ENCODE data around the gene USP10. TPM values are rescaled to one million over a fixed set of nuclear protein-coding genes. Genes with fewer than 3 reads are reported as not detected.

Gene USP10
- total and polyA plus RNA-seq, 7 donors: 17.1 to 64.3 (median 43.9) TPM

DNA sequence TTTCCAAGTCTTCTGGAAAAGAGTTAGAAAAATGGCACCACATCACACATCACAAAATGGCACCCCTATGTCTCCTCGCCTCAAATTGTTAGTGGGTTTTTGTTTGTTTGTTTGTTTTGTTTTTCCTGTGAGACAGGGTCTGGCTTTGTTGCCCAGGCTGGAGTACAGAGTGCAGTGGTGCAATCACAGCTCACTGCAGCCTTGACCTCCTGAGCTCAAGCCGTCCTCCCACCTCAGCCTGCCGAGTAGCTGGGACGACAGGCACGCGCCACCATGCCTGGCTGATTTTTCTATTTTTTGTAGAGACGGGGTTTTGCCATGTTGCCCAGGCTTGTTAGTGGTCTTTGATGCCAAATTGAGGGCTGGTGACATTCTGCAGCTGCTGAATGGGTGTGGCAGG is 116.2 kb downstream of the USP10 start:
- intact Hi-C loops (cut with DNase I): loop anchor here (2.0 kb wide), 1 partner anchor 17 kb away; no protein-coding TSS in a partner anchor

GRCh38 chr16:84816485-84816884 is 116.7 kb downstream of the USP10 start:
- H3K4me1 ChIP-seq: peaks cover 0 to 18% (median 10%) of the 10 kb centered on the region in 4 donors
- H3K4me3 ChIP-seq: no peak overlapping the region

More for the DNA sequence above, 116.2 kb downstream of the USP10 start:
- Histone ChIP-seq H3K9me3 (no peaks in the 10 kb centered on the region), H3K4me1 (peaks cover 0 to 13% (median 5%) of the 10 kb centered on the region in 4 donors), H3K27me3 (no peaks in the 10 kb centered on the region), H3K4me3 (no peak overlapping the region), H3K36me3 (no peaks in the 10 kb centered on the region), H3K27ac (no peak overlapping the region)
- DNase-seq: no peak
- TF ChIP-seq, protein P1, sequence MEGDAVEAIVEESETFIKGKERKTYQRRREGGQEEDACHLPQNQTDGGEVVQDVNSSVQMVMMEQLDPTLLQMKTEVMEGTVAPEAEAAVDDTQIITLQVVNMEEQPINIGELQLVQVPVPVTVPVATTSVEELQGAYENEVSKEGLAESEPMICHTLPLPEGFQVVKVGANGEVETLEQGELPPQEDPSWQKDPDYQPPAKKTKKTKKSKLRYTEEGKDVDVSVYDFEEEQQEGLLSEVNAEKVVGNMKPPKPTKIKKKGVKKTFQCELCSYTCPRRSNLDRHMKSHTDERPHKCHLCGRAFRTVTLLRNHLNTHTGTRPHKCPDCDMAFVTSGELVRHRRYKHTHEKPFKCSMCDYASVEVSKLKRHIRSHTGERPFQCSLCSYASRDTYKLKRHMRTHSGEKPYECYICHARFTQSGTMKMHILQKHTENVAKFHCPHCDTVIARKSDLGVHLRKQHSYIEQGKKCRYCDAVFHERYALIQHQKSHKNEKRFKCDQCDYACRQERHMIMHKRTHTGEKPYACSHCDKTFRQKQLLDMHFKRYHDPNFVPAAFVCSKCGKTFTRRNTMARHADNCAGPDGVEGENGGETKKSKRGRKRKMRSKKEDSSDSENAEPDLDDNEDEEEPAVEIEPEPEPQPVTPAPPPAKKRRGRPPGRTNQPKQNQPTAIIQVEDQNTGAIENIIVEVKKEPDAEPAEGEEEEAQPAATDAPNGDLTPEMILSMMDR (IDR thresholded peaks at IDR 0.05): no peak
- TF ChIP-seq EP300 (IDR thresholded peaks at IDR 0.05) (no peak), POLR2AphosphoS5 (IDR thresholded peaks at IDR 0.05) (no peak), POLR2A (IDR thresholded peaks at IDR 0.05) (no peak)
- 78 to 85% methylated on average over 7 of the region's 7 CpGs for WGBS, 2 donors

GRCh38 chr16:84817206-84817605 is 117.4 kb downstream of the USP10 start:
- WGBS, 2 donors: 84 to 89% methylated on average over 10 of the region's 10 CpGs
- intact Hi-C loops (cut with DNase I): loop anchor here (2.0 kb wide), 1 partner anchor 18 kb away; no protein-coding TSS in a partner anchor
- H3K4me1 ChIP-seq: peaks cover 0 to 25% (median 17%) of the 10 kb centered on the region in 4 donors
- TF ChIP-seq POLR2A (IDR thresholded peaks at IDR 0.05): no peak
- no peak for TF ChIP-seq EP300 (IDR thresholded peaks at IDR 0.05)
- TF ChIP-seq, protein P1 (IDR thresholded peaks at IDR 0.05): no peak
- no peak for TF ChIP-seq POLR2AphosphoS5 (IDR thresholded peaks at IDR 0.05)
- no peaks in the 10 kb centered on the region for H3K27me3 ChIP-seq
- H3K4me3 ChIP-seq: no peak overlapping the region
- H3K36me3 ChIP-seq: peaks cover 0 to 7% (median 0%) of the 10 kb centered on the region in 4 donors
- no peak for DNase-seq
- H3K9me3 ChIP-seq: no peaks in the 10 kb centered on the region
- H3K27ac ChIP-seq: no peak overlapping the region

More at GRCh38 chr16:84816485-84816884, 116.7 kb downstream of the USP10 start:
- Histone ChIP-seq H3K27me3 (no peaks in the 10 kb centered on the region), H3K9me3 (no peaks in the 10 kb centered on the region), H3K36me3 (peaks cover 0 to 3% (median 0%) of the 10 kb centered on the region in 4 donors), H3K27ac (no peak overlapping the region)
- WGBS, 2 donors: 36 to 79% methylated on average over 10 of the region's 10 CpGs
- intact Hi-C loops (cut with DNase I): loop anchor here (2.0 kb wide), 1 partner anchor 18 kb away; no protein-coding TSS in a partner anchor
- no peak for DNase-seq
- TF ChIP-seq EP300 (IDR thresholded peaks at IDR 0.05): no peak
- no peak for TF ChIP-seq POLR2A (IDR thresholded peaks at IDR 0.05)
- TF ChIP-seq POLR2AphosphoS5 (IDR thresholded peaks at IDR 0.05): no peak
- TF ChIP-seq, protein P1 (IDR thresholded peaks at IDR 0.05): no peak

GRCh38 chr16:84817613-84818012 is 117.8 kb downstream of the USP10 start:
- Histone ChIP-seq H3K27me3 (no peaks in the 10 kb centered on the region), H3K4me3 (no peak overlapping the region), H3K36me3 (peaks cover 0 to 8% (median 0%) of the 10 kb centered on the region in 4 donors), H3K9me3 (no peaks in the 10 kb centered on the region), H3K27ac (no peak overlapping the region), H3K4me1 (peaks cover 0 to 29% (median 21%) of the 10 kb centered on the region in 4 donors)
- TF ChIP-seq, protein P1 (IDR thresholded peaks at IDR 0.05): no peak
- TF ChIP-seq POLR2A (IDR thresholded peaks at IDR 0.05) (no peak), POLR2AphosphoS5 (IDR thresholded peaks at IDR 0.05) (no peak), EP300 (IDR thresholded peaks at IDR 0.05) (no peak)
- intact Hi-C loops (cut with DNase I): loop anchor here (2.0 kb wide), 1 partner anchor 19 kb away; no protein-coding TSS in a partner anchor
- 55 to 75% methylated on average over 2 of the region's 2 CpGs for WGBS, 2 donors
- DNase-seq: no peak

Data from sigmoid colon (tissue), 7 donors.